Measurements from ENCODE around the gene ITGB2.

ITGB2 gene

GRCh38 chr21:44920694-44921604 lies at the start of gene ITGB2:
TSS of gene ITGB2 (minus strand) at chr21:44920899. CDS start at chr21:44910782, 10,117 bp downstream.
- H3K4me3 ChIP-seq (ENCODE audit: low read length): no peak within 1 kb of the TSS
- TF ChIP-seq CTCF (conservative IDR thresholded peaks at IDR 0.05; ENCODE audit: low read depth, low read length): no peak
- no peak for DNase-seq (ENCODE audit: low read depth)

GRCh38 chr21:44969931-44970755 lies 49.4 kb upstream of the ITGB2 start:
- no peak overlapping the region for H3K4me3 ChIP-seq (ENCODE audit: low read length)
- no peak for TF ChIP-seq CTCF (conservative IDR thresholded peaks at IDR 0.05; ENCODE audit: low read depth, low read length)
- DNase-seq (ENCODE audit: low read depth): no peak

- no peak for TF ChIP-seq CTCF (conservative IDR thresholded peaks at IDR 0.05; ENCODE audit: low read depth, low read length)
- no peak overlapping the region for H3K4me3 ChIP-seq (ENCODE audit: low read length)
- DNase-seq (ENCODE audit: low read depth): no peak
These were observed 48.5 kb upstream of the ITGB2 start for GRCh38 chr21:44969066-44969670.

GRCh38 chr21:44967082-44968047 lies 46.7 kb upstream of the ITGB2 start:
- DNase-seq (ENCODE audit: low read depth): no peak
- TF ChIP-seq CTCF (conservative IDR thresholded peaks at IDR 0.05; ENCODE audit: low read depth, low read length): no peak
- H3K4me3 ChIP-seq (ENCODE audit: low read length): no peak overlapping the region

GRCh38 chr21:44966135-44967081 lies 45.7 kb upstream of the ITGB2 start:
- TF ChIP-seq CTCF (conservative IDR thresholded peaks at IDR 0.05; ENCODE audit: low read depth, low read length): no peak
- no peak overlapping the region for H3K4me3 ChIP-seq (ENCODE audit: low read length)
- DNase-seq (ENCODE audit: low read depth): no peak
